T-helper 9 cell (primary cell): ENCODE data around the gene TRAF6.
A peak's percentile ranks its signal among the peaks of the same experiment; 100 is the strongest.
"Not testable (repeated sequence)": the region's sequence is repeated elsewhere in the genome, so short reads cannot be mapped to it uniquely, and the experiment has no call there.

Experiments
- DNase-seq: peaks from one replicate; pipeline ENCODE4 v3.0.0-alpha.2; 2020
- total RNA-seq, 2 donors: gene quantifications; one replicate each; lab custom pipeline; 2026; lab: John Stamatoyannopoulos, UW

Gene TRAF6, protein sequence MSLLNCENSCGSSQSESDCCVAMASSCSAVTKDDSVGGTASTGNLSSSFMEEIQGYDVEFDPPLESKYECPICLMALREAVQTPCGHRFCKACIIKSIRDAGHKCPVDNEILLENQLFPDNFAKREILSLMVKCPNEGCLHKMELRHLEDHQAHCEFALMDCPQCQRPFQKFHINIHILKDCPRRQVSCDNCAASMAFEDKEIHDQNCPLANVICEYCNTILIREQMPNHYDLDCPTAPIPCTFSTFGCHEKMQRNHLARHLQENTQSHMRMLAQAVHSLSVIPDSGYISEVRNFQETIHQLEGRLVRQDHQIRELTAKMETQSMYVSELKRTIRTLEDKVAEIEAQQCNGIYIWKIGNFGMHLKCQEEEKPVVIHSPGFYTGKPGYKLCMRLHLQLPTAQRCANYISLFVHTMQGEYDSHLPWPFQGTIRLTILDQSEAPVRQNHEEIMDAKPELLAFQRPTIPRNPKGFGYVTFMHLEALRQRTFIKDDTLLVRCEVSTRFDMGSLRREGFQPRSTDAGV
- total RNA-seq: 52.4 to 52.9 reads per million in 2 donors

GRCh38 chr11:36509694-36510593, at the start of gene TRAF6:
Gene TRAF6 (minus strand): TSS chr11:36510272. CDS start chr11:36501515, 8,757 bp downstream.
- peak; percentile 91 for DNase-seq

DNA sequence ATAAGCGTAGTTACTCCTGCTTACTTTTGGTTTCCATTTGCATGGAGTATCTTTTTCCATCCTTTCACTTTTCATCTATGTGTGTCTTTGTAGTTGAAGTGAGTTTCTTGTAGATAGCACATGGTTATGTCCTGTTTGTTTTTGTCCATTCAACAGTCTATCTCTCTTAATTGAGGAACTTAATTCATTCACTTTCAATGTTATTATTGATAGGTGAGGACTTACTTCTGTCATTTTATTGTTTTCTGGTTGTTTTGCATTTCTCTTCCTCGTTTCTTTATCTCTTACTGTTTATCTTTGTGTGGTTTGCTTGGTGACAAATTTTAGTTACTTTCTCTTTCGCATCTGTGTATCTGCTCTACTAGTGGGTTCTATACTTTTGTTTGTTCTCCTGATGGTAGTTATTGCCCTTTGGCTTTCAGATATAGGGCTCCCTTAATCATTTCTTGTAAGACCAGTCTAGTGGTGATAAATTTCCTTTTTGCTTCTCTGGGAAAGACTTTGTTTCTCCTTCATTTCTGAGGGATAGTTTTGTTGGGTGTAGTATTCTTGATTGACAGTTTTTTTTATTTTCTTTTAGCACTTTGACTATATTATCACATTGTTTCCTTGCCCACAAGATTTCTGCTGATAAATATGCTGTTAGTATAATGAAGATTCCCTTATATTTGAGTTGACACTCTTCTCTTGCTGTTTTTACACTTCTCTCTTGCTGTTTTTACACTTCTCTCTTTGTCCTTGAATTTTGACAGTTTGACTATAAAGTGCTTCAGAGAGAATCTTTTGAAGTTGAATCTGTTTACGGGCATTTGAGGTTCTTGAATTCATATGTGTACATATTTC, 48.7 kb upstream of the TRAF6 start:
- DNase-seq: no peak

GRCh38 chr11:36557991-36558390, 47.9 kb upstream of the TRAF6 start:
- no peak for DNase-seq

DNA sequence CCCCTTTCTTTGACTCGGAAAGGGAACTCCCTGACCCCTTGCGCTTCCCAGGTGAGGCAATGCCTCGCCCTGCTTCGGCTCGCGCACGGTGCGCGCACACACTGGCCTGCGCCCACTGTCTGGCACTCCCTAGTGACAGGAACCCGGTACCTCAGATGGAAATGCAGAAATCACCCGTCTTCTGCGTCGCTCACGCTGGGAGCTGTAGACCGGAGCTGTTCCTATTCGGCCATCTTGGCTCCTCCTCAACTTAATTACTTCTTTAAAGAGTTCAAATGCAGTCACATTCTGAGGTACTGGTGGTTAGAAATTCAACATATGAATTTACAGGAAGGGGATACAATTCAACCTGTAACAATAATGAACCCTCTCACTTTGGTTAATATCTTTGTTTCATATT, 47.3 kb upstream of the TRAF6 start:
- not testable (repeated sequence) for DNase-seq

- DNase-seq: no peak
These were observed 40.5 kb upstream of the TRAF6 start for GRCh38 chr11:36550385-36551115.

- DNase-seq: no peak
These were observed 30.9 kb upstream of the TRAF6 start for GRCh38 chr11:36540998-36541397.

- no peak for DNase-seq
These were observed 24.3 kb upstream of the TRAF6 start for GRCh38 chr11:36534276-36534840.

- no peak for DNase-seq
These were observed 23.0 kb upstream of the TRAF6 start for GRCh38 chr11:36532941-36533601.

- no peak for DNase-seq
These were observed 20.8 kb upstream of the TRAF6 start for GRCh38 chr11:36530840-36531239.

- no peak for DNase-seq
These were observed 3.9 kb upstream of the TRAF6 start for GRCh38 chr11:36513965-36514364.

GRCh38 chr11:36512016-36512415, 1.9 kb upstream of the TRAF6 start:
- no peak for DNase-seq

- not testable (repeated sequence) for DNase-seq
These were observed 990 bp upstream of the TRAF6 start for GRCh38 chr11:36511062-36511461.

DNA sequence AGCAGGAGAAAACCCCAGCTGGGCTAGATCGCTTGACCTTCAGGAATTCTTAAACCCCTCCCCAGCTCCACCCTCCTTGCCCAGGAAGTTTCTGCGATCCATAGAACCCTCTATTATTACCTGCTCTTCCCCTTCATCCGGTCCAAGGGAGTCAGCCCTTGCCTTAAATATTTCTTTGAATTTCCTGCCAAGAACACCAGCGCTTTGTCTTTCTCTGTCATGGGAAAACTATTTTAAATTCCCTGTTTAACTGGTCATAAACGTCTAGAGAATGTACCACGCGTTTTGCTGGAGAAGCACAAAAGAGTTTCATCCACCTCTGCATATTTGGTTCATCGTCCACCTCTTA, 496 bp upstream of the TRAF6 start:
- DNase-seq: no peak

- no peak for DNase-seq
These were observed 852 bp downstream of the TRAF6 start for GRCh38 chr11:36509201-36509639.

DNA sequence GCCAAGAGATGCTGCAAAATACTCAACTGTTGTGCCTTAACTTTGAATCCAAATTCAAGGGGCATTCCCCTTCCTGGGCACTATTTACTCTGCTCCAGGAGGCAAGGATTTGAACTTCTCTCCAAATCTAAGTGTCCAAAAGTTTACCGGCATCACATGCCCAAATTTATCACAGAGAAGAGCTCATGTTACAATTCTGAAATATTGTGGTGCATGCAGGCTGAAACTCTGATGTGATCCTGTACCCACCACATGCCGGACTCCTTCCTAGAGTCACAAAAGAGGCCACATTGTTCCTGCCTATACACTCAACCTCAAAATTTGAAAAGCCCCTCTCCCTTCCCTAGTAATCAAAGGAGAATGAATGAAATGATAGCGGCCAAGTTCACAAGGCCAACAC, 1.3 kb downstream of the TRAF6 start:
- no peak for DNase-seq

DNA sequence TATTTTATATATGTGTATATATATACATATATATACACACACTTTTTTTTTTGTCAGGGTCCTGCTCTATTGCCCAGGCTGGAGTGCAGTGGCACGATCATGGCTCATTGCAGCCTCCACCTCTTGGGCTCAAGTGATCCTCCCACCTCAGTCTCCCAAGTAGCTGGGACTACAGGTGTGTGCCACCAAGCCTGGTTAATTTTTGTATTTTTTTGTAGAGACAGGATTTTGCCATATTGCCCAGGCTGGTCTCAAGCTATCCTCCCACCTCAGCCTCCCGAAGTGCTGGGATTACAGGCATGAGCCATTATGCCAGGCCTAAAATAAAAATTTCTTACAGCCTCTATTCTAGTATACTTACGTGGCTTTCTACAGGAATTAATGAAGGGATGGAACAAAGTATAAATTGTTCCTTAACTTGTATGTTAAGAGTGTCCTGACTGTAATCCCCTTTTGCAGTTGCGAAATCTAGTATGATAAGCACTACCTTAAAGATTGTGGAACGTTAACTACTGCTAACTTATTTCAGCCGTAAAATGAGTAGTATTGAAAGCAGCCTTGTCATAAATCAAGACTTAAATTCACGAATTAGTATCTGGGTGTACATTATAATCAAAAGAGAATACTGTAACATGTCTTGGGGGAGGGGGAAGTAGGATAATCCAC, 2.1 kb downstream of the TRAF6 start:
- DNase-seq: no peak

DNA sequence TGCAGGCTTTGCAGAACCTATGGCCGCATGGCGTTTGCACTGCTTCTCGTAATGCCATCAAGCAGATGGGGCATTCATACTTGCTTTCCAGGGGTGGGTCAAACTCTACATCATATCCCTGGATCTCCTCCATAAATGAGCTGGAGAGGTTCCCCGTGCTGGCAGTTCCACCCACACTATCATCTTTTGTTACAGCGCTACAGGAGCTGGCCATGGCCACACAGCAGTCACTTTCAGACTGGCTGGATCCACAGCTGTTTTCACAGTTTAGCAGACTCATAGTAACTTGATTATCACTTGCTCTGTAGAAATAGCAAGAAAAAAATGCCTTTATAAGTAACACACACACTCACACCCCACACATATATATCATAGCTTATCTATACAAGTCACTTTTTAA, 8.8 kb downstream of the TRAF6 start:
- no peak for DNase-seq

DNA sequence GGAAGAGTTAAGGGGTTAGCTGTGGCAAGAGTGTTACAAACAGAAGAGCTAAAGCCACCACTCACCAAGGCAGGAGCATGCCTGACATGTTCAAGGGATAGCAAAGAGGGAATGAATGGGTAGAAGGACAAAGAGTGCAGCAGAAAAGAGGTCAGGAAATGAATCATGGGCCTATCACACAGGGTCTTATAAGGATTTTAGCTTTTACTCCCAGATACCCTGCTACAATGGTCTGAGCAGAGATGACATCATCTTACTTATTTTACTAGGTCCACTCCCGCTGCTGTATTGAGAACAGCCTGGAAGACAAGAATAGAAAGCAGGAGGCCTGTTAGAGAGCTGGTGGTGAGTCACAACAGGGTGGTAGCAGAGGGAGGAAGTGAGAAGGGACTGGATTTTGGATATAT, 9.8 kb downstream of the TRAF6 start:
- DNase-seq: no peak

- DNase-seq: no peak
These were observed 10.8 kb downstream of the TRAF6 start for GRCh38 chr11:36499315-36499714.

GRCh38 chr11:36498721-36499120, 11.4 kb downstream of the TRAF6 start:
- no peak for DNase-seq
